ENCODE data around the gene NR2F1-AS1.

The NR2F1-AS1 gene

DNA sequence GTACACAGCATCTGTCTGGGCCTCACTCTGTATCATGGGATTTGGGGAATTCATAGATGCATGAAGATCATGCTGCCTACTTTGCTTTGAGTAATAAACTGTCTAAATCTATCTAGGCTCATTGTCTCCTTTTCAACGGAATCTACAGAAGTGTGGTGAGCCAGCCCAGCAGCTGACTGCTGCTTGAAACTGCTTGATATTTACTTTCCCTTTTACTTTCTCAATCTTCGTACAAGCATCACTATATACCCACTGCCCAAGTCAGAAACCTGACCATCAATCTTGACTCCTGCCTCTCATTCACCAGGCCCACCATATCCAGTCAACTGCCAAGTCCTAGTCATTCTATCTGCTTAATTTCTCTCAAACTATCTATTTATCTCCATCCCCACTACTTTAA lies 142.9 kb downstream of the NR2F1-AS1 start:
- in situ Hi-C loops (cut with HindIII; ENCODE audit: low sequenced_read_pairs): no loop called here

- in situ Hi-C loops (cut with HindIII; ENCODE audit: low sequenced_read_pairs): no loop called here
Measured at GRCh38 chr5:93436083-93436482, 144.9 kb downstream of the NR2F1-AS1 start.

DNA sequence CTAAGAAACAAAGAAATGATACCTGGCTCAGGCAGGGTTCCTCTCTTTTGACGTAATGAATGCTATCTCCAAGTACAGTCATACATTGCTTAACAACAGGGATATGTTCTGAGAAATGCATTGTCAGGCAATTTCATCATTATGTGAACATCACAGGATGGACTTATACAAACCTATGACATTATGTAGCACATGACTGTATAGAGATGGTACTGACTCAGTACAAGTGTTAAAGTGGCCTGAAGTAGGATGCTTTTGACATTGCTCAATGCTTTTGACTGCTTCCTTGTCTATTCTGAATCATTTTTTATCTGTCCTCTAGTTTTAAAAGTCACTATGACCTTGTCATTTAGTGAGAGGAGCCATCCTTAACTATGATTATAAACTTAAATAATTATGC lies 147.6 kb downstream of the NR2F1-AS1 start:
- in situ Hi-C loops (cut with HindIII; ENCODE audit: low sequenced_read_pairs): no loop called here

- in situ Hi-C loops (cut with HindIII; ENCODE audit: low sequenced_read_pairs): no loop called here
Measured at GRCh38 chr5:93431250-93431649, 149.8 kb downstream of the NR2F1-AS1 start.

DNA sequence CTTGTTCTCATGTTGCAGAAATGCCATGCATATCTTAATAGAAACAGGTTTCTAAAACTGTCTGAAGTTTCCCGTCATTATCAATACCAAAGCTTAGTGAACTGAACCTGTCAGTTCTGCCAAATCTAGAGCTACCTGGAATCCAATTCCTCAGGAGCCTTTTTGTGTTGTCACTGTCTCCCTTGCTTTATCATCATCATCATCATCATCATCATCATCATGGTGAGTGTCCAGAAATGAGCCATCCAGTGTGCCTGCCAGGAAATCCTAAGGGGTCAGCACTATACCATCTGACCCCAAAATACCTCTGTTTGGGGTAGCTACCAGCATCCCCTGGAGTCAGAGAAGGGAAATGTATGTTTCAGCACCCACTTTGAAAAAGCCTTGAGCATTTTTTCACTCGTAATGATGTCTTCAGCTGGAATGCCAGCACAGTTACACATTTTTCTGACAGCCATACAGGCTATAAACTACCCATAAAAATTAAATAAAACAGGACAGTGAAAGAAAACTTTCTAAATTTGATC lies 150.3 kb downstream of the NR2F1-AS1 start:
- in situ Hi-C loops (cut with HindIII; ENCODE audit: low sequenced_read_pairs): no loop called here

- in situ Hi-C loops (cut with HindIII; ENCODE audit: low sequenced_read_pairs): no loop called here
Measured at GRCh38 chr5:93430118-93430517, 150.9 kb downstream of the NR2F1-AS1 start.

DNA sequence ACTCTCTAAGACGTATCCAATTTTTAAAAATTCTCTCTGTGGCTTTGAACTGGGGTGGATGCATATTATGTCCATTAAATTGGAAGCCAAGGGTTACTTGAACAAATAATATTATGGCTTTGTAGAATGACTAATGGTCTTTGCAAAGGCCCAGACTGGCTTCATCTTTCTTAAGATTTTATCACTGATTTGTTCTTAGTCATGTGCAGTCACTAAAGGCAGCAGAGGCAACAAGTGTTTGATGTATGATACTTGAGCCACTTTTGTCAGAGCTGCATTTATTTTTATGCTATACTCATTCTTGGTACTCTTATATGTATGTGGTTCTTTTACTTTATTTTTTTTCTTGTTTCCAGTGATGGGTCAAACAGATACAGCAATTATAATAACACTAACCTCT lies 152.2 kb downstream of the NR2F1-AS1 start:
- in situ Hi-C loops (cut with HindIII; ENCODE audit: low sequenced_read_pairs): no loop called here

GRCh38 chr5:93427316-93427715 lies 153.7 kb downstream of the NR2F1-AS1 start:
- in situ Hi-C loops (cut with HindIII; ENCODE audit: low sequenced_read_pairs): no loop called here

GRCh38 chr5:93425096-93425495 lies 155.9 kb downstream of the NR2F1-AS1 start:
- in situ Hi-C loops (cut with HindIII; ENCODE audit: low sequenced_read_pairs): no loop called here

- in situ Hi-C loops (cut with HindIII; ENCODE audit: low sequenced_read_pairs): no loop called here
Measured at GRCh38 chr5:93423300-93423699, 157.7 kb downstream of the NR2F1-AS1 start.

DNA sequence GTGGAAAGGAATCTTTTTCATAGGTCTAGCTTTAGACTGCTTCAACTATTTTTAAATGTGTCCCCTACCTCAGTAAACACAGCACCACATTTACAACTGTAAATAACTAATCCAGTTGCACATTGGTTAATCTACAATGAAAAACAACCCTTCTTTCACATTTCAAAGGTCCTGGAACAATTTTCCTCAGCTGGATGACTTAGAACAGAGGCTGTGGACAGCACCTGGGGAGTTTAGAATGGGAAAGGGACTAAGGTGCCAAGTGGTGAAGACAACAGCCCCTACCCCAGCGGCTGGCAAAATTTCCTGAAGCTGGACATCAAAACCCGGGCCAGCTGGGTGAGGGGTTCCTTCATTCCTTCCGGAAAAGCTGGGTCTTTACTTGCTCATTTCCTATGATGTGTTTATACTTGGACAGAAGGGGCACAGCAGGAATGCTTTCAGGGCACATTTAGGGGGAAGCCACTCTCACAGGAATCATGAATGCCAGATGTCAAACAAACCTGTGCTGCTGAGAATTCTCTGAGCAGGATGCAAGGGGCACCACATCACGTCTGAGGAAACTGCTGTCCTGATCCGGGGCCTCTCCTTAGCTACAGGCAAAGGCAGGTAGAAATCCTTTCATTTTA lies 158.3 kb downstream of the NR2F1-AS1 start:
- in situ Hi-C loops (cut with HindIII; ENCODE audit: low sequenced_read_pairs): no loop called here

DNA sequence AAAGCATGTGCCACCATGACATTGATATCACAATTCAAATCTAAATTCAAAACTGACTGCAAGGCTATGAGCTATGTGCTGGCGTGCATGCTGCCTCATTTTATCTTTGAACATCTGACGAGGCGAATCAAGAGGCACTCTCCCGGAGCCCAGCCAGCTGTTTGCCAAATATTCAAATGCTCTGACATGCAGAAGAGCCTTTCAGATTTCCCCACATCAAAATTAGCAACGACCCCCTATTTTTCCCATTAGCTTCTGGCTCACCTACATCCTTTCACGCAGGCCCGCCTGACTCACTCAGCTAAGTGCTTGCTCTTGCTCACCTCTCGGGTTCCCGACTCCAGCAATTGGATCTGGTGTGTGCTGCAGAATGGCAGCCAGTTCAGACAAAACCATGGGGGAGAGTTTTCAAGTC lies 159.0 kb downstream of the NR2F1-AS1 start:
- in situ Hi-C loops (cut with HindIII; ENCODE audit: low sequenced_read_pairs): no loop called here

- in situ Hi-C loops (cut with HindIII; ENCODE audit: low sequenced_read_pairs): no loop called here
Measured at GRCh38 chr5:93421468-93421867, 159.6 kb downstream of the NR2F1-AS1 start.

- in situ Hi-C loops (cut with HindIII; ENCODE audit: low sequenced_read_pairs): no loop called here
Measured at GRCh38 chr5:93417490-93417889, 163.5 kb downstream of the NR2F1-AS1 start.

DNA sequence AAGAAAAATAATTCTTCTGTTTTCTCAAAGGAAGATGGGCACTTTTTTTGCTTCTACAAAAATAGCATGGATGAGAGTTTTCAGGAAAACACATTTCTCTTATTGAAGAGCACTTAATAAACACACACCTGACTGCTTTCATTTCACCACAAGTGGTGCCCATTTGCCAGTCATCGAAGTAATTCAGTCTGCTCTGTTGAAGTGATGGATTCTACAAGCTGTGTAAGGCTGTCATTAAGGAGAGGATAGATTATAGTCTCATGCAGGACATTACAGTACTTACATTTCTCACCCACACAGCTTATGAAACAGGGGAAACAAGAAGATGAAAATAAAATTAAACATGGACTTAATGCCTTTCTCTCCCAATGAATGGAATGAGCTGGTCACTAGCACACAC lies 165.2 kb downstream of the NR2F1-AS1 start:
- in situ Hi-C loops (cut with HindIII; ENCODE audit: low sequenced_read_pairs): no loop called here

DNA sequence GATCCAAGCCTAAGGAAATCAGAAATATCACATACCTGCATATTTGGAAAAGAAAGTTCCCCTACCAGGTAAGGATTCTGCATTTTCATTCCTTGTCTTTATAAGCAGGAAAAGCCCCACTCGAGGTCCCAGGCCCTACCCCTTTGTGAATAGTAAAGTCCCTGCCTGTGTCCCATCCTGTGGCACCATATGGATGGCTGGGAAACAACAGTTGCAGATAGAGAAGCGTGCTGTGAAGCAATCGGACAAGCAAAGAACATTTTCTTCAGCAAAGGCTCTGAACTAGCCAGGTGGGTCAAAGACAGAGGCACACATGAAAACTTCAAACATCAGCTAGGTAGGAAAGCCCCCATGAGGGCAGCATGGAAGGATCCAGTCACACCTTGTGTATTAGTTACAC lies 169.3 kb downstream of the NR2F1-AS1 start:
- in situ Hi-C loops (cut with HindIII; ENCODE audit: low sequenced_read_pairs): no loop called here

DNA sequence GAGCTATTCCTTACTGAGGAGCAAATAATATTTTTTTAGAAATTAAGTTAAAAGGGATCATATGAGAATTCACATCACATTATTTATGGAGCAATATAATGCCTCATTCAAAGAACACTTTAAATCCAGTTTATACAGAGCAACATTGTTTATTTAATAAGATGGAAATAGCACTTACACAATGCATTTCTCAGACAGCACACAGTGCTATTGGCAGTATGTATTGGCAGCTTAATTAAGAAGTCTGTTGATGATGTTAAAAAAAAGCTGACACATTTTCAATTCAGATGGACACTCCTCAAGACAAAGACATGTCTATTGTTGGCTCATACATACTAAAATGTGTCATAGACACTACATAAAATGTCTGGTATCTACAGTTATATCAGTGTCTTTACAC lies 171.3 kb downstream of the NR2F1-AS1 start:
- in situ Hi-C loops (cut with HindIII; ENCODE audit: low sequenced_read_pairs): no loop called here

DNA sequence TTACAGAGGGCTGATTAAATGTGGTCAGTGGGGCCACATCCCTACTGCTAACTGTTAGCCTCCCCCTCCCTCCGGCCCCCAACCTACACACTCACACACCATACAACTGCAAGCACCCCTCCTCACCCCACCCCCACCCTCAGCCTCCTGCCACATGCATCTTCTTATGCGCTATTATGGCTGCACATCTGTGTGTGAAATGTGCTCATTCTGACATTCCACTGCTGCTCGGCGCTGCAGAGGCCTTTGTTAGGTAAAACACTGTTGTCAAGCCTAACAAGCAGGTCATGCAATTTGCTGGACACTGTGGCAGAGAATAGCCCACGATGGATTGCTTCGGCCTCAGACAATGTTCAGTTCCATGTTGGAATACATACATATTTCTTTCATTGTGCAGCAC lies 173.6 kb downstream of the NR2F1-AS1 start:
- in situ Hi-C loops (cut with HindIII; ENCODE audit: low sequenced_read_pairs): no loop called here

GRCh38 chr5:93406971-93407401 lies 174.0 kb downstream of the NR2F1-AS1 start:
- in situ Hi-C loops (cut with HindIII; ENCODE audit: low sequenced_read_pairs): no loop called here

DNA sequence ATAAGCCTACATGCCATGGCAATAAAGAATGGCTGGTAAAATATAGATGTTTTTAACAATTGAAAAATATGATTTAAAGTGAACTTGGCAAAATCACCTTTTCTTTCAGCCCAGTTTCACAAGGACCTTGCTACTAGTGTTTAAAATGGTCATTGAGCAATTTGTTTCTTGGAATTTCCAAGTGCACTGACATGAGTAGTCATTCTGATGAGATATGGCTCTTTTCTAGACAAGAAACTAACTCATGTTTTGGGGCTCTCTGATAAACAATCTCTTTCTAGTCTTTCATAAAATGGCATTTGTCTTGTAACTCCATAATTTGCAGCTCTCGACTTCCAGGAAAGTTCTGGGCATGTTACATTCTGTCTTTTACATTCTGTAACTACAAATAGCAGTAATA lies 176.8 kb downstream of the NR2F1-AS1 start:
- in situ Hi-C loops (cut with HindIII; ENCODE audit: low sequenced_read_pairs): no loop called here

DNA sequence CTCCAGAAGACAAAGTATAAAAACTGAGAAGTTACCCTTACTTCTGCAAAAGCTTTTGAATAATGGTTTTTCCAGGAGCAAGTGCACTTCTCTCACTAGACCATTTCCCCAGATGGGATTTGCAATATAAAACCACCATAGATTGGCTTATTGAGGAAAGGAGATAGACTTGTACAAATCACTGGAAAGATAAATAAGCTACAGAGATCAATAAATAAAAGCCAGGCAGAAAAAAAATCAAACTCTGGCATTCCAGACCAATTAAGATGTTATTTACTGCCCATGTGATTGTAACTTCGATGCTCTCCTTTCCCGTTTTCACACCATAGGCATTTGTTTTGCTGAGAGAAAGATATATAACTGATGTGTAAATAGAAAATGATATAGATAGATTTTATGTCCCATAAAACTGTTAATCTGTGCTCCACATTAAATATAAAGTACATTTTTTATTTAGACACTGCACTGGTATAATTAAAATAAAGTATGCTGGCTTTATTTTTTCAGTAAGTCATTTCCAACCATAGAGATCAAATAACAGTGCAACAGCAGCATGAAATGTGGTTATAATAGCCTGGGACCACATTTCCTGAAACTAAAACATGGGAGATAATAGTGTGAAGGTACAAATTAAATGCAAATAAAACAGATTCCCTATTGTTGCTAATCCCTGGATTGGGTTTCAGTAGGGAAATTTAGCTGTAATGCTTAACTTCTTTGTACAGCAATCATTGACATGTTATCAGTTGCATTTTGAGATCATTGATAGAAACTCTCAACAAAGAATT lies 177.7 kb downstream of the NR2F1-AS1 start:
- in situ Hi-C loops (cut with HindIII; ENCODE audit: low sequenced_read_pairs): no loop called here

- in situ Hi-C loops (cut with HindIII; ENCODE audit: low sequenced_read_pairs): no loop called here
Measured at GRCh38 chr5:93402451-93402850, 178.6 kb downstream of the NR2F1-AS1 start.
